SW 1271 (cell line): ENCODE results near the gene ZNF493.

ENCODE experiments used
- DNase-seq, 2 experiments: peaks; one replicate each; lab custom pipeline; 2025; lab: John Stamatoyannopoulos, UW

The ZNF493 gene

DNA sequence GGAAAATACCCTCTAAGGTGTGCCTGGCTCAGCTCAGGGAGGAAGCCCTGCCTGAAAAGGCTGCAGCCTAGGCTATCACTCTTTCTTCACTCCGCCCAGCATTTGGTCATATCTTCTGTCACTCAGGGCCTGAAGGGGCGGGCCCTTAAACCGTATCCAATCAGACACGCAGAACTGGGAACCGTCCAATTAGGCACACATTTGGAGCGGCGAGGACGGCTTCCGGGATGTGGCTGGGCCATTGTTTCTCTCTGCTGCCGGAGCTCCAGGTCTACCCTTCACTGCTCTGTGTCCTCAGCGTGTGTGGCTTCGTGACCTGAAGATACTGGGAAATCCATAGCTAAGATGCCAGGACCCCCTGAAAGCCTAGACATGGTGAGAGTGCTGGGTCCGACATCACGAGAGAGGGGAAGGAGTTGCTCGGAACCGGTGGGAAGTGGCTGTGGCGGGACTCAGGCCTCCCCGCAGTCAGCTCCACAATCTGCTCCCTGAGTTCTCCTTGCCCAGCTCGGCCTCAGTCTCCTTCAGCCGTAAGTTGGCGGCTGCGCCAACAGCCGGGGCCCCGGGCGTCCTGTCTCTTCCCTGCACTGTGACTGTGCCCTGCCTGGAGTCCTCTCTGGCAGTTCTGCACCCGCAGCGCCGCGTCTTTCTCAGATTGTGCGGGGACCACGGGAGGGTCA lies at the start of gene ZNF493:
ZNF493 (plus strand) TSS at position 241 of the 680 bp plus-strand sequence; CDS start at position 346, 105 bp downstream.
- peak; percentile 18 to 73 for DNase-seq

DNA sequence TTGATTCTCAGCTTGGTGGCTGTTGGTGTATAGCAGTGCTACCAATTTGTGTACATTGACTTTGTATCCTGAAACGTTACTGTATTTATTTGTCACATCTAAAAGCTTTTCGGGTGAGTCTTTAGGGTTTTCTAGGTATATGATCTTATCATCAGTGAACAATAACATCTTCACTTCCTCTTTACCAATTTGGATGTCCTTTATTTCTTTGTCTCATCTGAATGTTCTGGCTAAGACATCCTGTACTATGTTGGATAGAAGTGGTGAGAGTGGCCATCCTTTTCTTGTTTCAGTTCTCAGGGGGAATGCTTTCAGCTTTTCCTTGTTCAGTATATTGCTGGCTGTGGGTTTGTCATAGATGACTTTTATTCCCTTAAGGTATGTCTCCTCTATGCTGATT lies 44.1 kb upstream of the ZNF493 start:
- DNase-seq = no peak

DNA sequence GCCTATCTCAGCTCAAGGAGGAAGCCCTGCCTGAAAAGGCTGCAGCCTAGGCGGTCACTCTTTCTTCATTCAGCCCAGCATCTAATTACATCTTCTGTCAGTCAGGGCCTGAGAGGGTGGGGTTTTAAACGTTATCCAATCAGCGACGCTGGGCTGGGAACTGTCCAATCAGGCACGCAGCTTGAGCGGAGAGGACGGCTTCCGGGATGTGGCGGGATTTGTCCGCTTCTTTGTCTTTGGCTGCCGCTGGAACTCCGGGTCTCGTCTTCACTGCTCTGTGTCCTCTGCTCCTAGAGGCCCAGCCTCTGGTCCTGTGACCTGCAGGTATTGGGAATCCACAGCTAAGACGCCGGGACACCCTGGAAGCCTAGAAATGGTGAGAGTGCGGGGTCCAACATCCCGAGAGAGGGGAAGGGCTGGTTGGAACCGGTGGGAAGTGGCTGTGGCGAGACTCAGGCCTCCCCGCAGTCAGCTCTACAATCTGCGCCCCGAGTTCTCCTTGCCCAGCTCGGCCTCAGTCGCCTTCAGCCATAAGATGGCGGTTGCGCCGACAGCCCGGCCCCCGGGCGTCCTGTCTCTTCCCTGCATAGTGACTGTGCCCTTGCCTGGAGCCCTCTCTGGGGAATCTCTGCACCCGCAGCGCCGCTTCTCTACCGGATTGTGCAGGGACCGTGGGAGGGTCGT lies 38.0 kb upstream of the ZNF493 start, which contains the start of gene ZNF738:
ZNF738 (plus strand) TSS at position 233 of the 684 bp plus-strand sequence; CDS start at position 374, 141 bp downstream.
- peak; percentile 49 to 67 for DNase-seq

DNA sequence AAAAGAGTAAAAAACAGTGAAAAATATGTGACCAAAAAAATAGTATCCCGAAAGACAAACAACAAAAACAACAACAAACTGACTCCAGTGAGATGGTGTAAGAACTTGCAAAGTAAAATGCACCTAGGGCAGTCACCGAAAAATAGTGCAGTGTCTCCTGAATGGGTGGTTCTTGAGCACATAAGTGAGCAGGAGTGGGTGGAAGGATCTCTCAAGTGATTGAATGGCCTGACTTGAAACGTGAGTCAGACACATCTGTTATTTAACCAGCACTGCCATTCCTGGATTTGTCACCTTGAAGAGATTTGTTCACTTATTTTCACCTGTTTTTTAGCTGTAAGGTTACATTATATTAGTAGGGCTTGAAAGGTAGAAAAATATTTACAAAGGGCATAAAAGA lies 34.6 kb upstream of the ZNF493 start:
- no peak for DNase-seq

DNA sequence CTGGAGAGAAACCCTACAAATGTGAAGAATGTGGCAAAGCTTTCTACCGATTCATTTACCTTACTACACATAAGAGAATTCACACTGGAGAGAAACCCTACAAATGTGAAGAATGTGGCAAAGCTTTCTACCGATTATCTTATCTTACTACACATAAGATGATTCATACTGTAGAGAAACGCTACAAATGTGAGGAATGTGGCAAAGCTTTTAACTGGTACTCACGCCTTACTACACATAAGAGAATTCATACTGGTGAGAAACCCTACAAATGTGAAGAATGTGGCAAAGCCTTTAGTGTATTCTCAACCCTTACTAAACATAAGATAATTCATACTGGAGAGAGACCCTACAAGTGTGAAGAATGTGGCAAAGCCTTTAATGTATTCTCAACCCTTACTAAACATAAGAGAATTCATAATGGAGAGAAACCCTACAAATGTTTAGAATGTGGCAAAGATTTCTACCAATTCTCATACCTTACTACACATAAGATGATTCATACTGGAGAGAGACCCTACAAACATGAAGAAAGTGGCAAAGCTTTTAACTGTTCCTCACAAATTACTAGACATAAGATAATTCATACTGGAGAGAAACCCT lies 12.9 kb upstream of the ZNF493 start:
- no peak for DNase-seq

DNA sequence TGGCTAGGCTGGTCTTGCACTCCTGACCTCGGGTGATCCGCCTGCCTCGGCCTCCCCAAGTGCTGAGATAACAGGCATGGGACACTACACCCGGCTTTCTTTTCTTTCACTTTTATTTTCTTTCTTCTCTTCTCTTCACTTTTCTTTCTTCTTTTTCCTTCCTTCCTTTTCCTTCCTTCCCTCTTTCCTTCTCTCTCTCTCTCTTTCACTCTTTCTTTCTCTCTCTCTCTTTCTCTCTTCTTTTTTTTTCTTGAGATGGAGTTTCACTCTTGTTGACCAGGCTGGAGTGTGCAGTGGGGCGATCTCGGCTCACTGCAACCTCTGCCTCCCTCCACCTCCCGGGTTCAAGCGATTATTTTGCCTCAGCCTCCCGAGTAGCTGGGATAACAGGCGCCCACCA lies 812 bp upstream of the ZNF493 start:
- no peak for DNase-seq

DNA sequence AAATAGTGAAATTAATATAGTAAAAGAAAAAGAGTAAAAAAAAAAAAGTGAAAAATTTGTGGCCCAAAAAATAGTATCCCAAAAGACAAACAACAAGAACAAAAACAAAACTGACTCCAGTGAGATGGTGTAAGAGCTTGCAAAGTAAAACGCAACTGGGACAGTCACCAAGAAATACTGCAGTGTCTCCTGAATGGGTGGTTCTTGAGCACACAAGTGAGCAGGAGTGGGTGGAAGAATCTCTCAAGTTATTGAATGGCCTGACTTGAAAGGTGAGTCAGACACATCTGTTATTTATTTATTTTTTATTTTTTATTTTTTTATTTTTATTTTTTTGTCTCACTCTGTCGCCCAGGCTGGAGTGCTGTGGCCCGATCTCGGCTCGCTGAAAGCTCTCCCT lies 1.9 kb downstream of the ZNF493 start:
- no peak for DNase-seq

DNA sequence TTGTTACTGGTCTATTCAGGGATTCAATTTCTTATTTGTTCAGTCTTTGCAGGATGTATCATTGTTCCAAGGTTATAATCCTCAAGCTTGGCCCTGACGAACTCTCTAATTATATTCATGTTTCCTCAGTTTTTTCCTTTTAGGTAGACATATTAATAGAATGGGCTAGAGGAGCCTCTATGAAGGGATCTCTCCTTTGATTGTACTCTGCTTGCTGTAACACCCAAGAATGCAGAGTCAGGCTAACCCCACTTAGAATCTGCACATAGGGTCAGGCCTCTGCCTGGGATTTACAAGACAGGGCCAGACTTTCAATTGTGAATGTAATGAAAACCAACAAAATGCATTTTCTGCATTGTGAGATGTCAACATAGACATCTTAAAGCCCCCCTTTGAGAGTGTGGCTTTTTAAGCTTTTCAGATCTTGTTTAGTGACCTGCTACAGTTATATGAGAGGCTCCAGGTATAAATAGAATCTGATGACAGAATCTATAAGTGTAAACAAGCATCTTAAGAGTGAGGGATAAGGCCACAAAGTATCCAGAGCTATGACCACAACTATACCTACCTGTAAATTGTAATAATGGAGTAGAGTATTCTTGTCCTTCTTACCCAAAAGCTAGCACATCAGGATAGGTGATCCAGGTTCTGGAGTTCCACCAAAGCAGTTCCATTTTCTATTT lies 5.5 kb downstream of the ZNF493 start:
- DNase-seq = no peak

DNA sequence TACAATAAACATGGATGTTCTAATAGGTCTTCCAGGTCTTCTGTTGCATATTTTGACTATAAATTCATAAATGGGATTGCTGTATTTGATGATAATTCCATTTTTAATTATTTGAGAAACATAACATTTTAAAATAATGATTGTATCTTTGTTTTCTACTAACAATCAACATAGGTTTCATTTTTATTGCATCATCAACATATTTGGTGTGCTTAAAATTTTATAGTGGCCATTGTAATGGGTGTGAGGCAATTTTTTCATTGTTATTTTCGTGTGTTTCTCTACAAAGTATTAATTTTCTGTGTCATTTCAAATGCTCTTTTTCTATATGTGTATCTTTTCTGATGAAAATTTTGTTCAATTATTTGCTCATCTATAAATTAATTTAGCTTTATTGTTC lies 13.2 kb downstream of the ZNF493 start:
- DNase-seq = no peak

DNA sequence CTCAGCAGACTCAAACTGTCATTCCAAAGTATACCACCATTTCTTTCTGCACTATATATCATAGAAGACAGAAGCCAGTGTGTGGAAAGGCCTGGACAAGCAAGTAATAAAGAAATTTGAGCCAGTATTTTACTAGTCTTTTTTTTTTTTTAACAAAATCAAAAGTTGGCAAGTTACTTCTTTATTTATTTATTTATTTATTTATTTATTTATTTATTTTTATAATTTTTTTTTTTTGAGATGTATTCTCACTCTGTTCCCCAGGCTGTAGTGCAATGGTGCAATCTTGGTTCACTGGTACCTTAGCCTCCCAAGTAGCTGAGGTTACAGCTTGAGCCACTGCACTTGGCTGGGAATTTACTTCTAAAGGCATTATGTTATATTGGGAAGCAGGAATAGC lies 25.3 kb downstream of the ZNF493 start:
- no peak for DNase-seq

DNA sequence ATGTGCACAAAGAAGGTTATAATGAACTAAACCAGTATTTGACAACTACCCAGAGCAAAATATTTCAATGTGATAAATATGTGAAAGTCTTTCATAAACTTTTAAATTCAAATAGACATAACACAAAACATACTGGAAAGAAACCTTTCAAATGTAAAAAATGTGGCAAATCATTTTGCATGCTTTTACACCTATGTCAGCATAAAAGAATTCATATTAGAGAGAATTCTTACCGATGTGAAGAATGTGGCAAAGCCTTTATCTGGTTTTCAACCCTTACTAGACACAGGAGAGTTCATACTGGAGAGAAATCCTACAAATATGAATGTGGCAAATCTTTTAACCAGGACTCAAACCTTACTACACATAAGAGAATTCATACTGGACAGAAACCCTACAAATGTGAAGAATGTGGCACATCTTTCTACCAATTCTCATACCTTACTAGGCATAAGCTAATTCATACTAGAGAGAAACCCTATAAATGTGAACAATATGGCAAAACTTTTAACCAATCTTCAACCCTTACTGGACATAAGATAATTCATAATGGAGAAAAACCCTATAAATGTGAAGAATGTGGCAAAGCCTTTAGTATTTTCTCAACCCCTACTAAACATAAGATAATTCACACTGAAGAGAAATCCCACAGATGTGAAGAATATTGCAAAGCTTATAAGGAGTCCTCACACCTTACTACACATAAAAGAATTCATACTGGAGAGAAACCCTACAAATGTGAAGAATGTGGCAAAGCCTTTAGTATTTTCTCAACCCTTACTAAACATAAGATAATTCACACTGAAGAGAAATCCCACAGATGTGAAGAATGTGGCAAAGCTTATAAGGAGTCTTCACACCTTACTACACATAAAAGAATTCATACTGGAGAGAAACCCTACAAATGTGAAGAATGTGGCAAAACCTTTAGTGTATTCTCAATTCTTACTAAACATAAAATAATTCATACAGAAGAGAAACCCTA lies 26.4 kb downstream of the ZNF493 start:
- no peak for DNase-seq

DNA sequence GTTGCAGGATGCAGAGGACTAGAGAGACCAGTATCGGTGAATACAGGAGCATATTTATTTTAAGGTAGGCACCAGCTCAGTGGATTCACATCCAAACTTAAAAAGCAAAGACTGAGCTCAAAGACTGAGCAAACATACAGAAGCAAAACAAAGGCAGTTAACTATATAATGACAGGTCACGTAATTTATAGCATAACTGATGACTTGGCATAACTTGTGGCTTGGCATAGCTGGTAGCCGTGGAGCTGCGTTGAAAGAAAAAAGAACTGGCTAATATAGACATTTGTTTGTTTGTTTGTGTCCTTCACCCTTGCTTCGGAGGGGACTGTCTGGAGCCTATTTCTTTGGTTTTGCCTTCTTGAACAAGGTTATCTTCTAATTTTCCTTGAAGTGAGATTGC lies 33.7 kb downstream of the ZNF493 start:
- no peak for DNase-seq

DNA sequence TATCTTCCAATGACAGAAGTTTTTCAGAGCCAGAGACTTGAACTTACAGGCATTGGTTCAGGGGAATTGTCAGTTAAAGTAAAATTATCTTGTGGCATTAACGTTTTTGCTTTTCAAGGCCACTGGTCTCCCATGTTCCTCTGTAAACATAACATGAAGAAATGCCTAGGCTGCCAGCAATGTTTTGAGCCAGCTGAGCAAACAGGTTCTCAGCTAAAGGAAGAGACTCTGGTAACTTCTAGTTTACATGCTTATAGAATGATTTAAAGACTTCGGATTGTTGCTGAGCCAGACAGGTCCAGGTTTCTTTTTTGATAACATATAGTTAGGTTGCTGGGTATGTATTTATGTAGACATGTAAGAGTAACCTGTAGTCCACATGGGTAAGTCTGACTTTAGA lies 35.7 kb downstream of the ZNF493 start:
- DNase-seq = no peak

DNA sequence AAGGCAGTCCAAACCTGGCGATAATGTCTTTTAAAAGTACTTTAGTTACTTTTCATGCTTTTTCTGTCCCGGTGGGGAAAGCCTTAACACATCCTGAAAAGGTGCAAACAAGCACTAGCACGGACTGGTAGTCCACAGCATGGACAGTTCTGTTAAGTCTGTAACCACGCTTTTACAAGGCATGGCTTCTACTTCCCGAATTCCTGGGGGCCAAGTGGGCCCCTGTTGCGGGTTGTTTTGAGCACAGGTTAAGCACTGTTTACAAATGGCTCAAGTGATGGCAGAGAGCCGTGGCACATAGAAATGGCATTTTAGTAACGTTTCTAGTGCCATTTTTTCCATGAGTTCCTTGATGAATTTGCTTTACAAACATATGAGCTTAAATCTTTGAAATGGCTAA lies 37.6 kb downstream of the ZNF493 start:
- DNase-seq = no peak

DNA sequence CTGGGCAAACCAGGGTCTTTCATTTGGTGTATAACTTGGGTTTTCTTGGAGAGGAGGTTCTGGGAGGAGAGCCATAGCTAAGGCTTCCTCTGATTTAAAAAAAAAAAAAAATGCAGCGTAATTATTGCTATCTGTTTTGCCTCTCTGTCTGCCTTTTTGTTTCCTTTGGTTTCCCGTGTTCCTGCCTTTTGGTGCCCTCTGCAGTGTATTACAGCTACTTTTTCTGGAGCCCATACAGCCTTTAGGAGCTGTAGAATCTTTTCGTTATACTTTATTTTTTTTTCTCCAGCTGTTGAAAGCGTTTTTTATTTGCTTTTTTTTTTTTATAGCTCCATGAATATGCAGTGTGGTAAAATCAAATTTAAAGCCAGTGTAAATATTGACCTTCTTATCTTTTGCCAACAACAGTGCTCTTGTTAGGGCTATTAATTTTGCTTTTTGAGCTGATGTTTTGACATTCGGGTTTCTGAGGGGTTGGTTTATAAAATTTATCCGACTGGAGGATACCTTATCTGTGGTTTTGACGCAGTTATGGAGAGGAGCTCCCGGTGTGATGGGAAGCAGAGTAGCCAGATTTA lies 38.1 kb downstream of the ZNF493 start:
- DNase-seq = no peak

DNA sequence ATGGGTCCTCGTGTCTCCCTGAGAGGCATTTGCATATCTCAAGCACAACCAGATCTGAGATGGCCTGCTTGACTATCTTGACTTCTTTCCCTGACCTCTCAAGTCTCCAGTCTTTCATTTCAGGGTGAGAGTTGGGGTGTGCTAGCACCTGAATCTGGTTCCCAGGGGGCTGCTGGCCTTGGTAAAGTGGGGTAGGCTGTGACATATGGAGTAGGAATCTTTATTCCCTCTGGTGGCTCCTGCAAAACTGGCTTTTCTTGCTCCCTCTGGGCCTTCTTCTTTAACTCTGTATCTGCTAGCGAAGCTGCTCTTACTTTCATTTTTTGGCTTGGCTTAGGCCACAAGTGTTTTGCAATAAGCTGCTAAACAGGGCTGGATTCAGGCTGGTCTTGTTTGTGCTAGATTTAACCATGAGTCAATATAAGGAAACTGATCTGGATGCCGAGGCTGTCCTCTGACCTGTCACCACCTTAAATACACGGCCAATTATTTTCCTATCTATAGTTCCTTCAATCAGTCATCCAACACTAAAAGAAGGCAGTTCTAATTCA lies 42.3 kb downstream of the ZNF493 start:
- no peak for DNase-seq

DNA sequence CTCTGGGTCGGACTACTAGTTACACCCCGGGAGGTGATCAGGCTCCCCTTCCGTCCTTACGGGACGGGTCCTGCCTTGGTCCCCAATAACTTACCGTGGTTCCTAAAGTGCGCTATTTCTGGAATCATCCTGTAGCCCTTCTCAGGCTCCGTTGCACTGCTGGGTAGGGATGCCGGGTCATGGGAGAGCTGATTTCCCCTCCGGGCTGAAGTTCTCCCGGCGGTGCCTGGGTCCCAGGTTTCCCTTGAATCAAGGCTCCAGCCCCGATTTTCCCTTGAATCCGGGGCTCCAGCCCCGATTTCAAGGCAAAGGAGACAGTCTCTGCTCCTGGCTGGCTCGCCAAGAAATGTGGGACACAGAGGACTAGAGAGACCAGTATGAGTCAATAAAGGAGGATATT lies 43.4 kb downstream of the ZNF493 start:
- DNase-seq = no peak

DNA sequence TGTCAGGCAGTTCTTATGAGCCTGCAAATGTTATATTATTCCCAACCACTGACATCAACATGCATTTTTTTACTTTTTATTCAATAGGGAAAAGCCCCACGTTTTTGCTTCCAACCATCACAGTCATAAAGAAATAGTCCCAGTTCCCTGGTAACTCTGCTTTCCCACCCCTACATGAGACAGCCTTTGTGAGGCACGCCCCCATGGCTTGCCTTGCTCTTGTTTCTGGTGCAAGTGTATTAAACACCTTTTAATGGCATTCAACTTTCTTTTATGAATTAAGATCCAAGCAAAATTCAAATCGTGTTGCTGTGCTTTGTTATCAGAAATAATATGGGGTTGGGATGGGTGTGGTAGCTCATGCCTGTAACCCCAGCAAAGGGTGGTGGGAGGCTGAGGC lies 54.3 kb downstream of the ZNF493 start:
- no peak for DNase-seq

DNA sequence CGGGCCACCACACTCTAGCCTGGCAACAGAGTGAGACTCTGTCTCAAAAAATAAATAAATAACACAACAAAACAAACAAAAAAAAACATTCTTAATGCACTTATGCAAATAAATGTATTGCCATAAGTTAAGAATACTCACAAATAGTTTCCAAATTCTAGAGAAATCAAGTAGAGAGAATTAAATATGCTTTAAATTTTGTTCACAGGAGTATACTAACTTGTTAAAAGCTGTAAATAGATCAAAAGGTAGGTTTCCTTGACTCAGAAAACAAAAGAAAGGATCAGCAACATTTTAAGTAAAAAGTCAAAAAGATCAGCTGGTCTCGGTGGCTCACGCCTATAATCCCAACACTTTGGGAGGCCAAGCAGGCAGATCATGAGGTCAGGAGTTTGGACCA lies 58.0 kb downstream of the ZNF493 start:
- no peak for DNase-seq

DNA sequence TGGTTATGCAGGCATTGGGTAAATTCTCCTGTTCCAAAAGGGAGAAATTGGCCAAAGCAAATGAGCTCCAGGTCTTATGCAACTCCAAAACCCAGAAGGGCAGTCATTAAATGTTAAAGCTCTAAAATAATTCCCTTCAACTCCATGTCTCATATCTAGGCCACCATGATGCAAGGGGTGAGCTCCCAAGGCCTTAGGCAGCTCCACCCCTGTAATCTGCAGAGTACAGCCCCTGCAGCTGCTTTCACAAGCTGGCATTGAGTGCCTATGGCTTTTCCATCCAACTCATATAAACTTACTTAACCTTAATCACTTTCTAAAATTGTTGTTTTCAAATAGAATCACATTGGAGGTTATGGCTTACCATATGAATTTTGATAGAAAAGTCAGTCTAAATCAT lies 63.8 kb downstream of the ZNF493 start:
- DNase-seq = no peak

DNA sequence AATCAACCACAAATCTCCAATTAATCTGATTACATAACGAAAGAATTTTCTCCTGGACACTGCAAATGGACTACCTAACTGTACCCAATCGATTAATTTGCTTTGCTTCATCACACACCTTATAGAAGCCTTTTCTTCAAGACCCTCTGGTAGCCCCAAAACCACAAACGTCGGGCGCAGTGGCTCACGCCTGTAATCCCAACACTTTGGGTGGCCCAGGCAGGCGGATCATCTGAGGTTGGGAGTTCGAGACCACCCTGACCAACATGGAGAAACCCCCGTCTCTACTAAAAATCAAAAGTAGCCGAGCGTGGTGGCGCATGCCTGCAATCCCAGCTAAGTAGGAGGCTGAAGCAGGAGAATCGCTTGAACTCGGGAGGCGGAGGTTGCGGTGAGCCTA lies 65.6 kb downstream of the ZNF493 start:
- DNase-seq = no peak
